Transverse colon (tissue), 3 donors: ENCODE measurements around the gene DLG2.

ENCODE experiments used
- EP300 ChIP-seq: sonication (generic); formaldehyde crosslinking; IDR thresholded peaks from one replicate; pipeline ENCODE4 v1.6.1; 2017; ENCODE audit warnings: antibody characterized with exemption, low read depth
- POLR2A ChIP-seq: fragments of 450-650 bp; IDR thresholded peaks from one replicate; pipeline ENCODE4 v1.6.1; 2016; ENCODE audit warnings: antibody characterized with exemption, mild to moderate bottlenecking, moderate library complexity
- TF ChIP-seq, protein P1 (sequence below), 5 experiments: fragments of 200-600 bp in 3 of 5; fragments of 450-650 bp in 2 of 5; sonication (generic) in 3 of 5; IDR thresholded peaks; 1 replicate in 2 of 5; 2 replicates in 3 of 5; pipeline ENCODE4 v1.5.1; 2016 to 2017; ENCODE audit warnings: antibody characterized with exemption in 5 of 5, inconsistent platforms in 3 of 5, mild to moderate bottlenecking in 2 of 5, moderate library complexity in 1 of 5

DNA sequence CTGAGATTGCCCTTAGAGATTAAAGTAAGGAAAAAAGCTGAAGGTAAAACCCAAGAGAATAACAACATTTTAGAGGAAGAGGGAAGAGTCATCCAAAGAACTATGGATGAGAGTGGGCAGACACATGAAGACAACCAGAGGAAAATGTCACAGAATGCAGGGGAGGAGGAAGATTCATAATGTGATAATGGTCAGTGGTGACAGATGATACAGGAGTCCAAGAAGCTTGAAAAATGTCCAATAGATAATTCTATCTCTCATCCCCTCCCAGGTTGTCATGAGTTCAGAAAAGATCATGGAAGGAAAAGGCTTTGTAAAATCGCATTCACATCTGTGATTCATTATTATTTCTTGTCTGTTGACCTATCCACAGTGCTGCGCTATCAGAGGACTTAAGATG, 2058.6 kb downstream of the DLG2 start:
- TF ChIP-seq, protein P1, sequence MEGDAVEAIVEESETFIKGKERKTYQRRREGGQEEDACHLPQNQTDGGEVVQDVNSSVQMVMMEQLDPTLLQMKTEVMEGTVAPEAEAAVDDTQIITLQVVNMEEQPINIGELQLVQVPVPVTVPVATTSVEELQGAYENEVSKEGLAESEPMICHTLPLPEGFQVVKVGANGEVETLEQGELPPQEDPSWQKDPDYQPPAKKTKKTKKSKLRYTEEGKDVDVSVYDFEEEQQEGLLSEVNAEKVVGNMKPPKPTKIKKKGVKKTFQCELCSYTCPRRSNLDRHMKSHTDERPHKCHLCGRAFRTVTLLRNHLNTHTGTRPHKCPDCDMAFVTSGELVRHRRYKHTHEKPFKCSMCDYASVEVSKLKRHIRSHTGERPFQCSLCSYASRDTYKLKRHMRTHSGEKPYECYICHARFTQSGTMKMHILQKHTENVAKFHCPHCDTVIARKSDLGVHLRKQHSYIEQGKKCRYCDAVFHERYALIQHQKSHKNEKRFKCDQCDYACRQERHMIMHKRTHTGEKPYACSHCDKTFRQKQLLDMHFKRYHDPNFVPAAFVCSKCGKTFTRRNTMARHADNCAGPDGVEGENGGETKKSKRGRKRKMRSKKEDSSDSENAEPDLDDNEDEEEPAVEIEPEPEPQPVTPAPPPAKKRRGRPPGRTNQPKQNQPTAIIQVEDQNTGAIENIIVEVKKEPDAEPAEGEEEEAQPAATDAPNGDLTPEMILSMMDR (IDR thresholded peaks at IDR 0.05), result no peak
- TF ChIP-seq POLR2A, result no peak
- no peak for TF ChIP-seq EP300
